NB4 (cell line): ENCODE data around the gene HDGF.
A peak's percentile ranks its signal among the peaks of the same experiment; 100 is the strongest.

ENCODE experiments used
- DNase-seq: peaks from one replicate; pipeline ENCODE4 v3.0.0; 2010; ENCODE audit warnings: low read depth
- H3K4me3 ChIP-seq: one replicate; pipeline ENCODE4 v1.5.1; 2011; ENCODE audit warnings: mild to moderate bottlenecking, low read depth, low read length, moderate library complexity
- MAX ChIP-seq: IDR thresholded peaks from 2 replicates; pipeline ENCODE4 v1.6.1; 2011; ENCODE audit warnings: low read depth, low read length
- MYC ChIP-seq: IDR thresholded peaks from 2 replicates; pipeline ENCODE4 v1.6.1; 2011; ENCODE audit warnings: low read depth, low read length
- POLR2A ChIP-seq: IDR thresholded peaks from 2 replicates; pipeline ENCODE4 v1.6.1; 2011; ENCODE audit warnings: mild to moderate bottlenecking; ENCODE audit not compliant: insufficient read length; ENCODE audit errors: extremely low read depth
- TF ChIP-seq, protein P1 (sequence below): IDR thresholded peaks from one replicate; pipeline ENCODE4 v1.5.1; 2012; ENCODE audit warnings: low read depth, low read length

The HDGF gene

GRCh38 chr1:156749419-156750118 lies 1.9 kb downstream of the HDGF start:
- peak overlapping the region; percentile 99 for H3K4me3 ChIP-seq
- TF ChIP-seq MAX: no peak
- TF ChIP-seq MYC: no peak
- TF ChIP-seq, protein P1, sequence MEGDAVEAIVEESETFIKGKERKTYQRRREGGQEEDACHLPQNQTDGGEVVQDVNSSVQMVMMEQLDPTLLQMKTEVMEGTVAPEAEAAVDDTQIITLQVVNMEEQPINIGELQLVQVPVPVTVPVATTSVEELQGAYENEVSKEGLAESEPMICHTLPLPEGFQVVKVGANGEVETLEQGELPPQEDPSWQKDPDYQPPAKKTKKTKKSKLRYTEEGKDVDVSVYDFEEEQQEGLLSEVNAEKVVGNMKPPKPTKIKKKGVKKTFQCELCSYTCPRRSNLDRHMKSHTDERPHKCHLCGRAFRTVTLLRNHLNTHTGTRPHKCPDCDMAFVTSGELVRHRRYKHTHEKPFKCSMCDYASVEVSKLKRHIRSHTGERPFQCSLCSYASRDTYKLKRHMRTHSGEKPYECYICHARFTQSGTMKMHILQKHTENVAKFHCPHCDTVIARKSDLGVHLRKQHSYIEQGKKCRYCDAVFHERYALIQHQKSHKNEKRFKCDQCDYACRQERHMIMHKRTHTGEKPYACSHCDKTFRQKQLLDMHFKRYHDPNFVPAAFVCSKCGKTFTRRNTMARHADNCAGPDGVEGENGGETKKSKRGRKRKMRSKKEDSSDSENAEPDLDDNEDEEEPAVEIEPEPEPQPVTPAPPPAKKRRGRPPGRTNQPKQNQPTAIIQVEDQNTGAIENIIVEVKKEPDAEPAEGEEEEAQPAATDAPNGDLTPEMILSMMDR: no peak
- TF ChIP-seq POLR2A: no peak
- DNase-seq: peak; percentile 59

- TF ChIP-seq, protein P1: no peak
- TF ChIP-seq MYC: no peak
- no peak for TF ChIP-seq POLR2A
- peak; percentile 74 for TF ChIP-seq MAX
- H3K4me3 ChIP-seq: peak overlapping the region; percentile 99
- peak; percentile 71 for DNase-seq
Measured at GRCh38 chr1:156748670-156749418, 2.6 kb downstream of the HDGF start.

DNA sequence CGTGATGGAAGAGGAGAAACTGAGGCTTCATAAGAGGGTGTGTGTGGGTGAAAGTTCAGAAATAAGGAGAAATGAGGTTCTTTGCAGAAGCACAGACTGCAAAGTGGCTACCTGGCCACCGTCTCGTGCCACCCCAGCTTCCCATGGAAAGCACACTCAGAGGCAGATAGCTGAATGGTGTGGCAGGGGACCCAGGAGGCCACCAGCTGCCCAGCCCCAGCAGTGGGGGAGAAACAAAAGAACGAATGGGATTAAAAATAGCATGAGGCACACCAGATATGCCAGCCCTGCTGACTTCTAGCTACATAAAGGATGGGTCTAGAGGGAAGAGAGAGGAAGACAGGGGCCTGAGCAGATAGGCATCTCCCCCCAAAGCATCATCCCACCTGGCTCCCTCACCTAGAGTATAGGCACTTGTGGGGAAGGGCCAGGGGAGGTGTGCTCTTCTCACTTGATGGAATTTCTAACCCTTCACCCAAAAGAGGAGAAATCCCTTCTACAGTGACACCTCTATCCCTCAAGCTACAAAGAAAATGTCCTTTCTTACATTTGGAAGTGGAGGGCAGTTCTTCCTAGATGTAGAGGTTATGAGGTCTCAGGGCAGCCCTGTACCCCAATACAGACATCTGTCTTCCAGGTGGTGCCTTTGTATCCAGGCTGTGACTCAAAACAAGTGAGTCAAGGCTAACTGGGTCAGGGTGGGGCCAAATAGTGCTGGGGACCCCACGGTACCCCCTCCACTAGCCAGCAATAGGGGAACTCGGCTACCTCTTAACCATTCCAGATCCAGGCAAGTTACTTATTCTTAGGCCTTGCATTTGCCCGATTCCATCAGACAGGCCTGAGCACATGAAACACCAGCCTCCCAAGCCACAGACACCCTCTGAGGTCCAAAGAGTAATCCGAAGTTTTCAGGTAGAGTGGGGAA lies 3.5 kb downstream of the HDGF start:
- no peak for DNase-seq
- TF ChIP-seq MYC (no peak), MAX (no peak), POLR2A (no peak)
- TF ChIP-seq, protein P1: no peak
- H3K4me3 ChIP-seq: peak overlapping the region; percentile 99

- H3K4me3 ChIP-seq: peak overlapping the region; percentile 99
- DNase-seq: peak; percentile 77
- TF ChIP-seq MAX (no peak), POLR2A (no peak), MYC (no peak)
- TF ChIP-seq, protein P1: peak; percentile 23
Measured at GRCh38 chr1:156746728-156747631, 4.5 kb downstream of the HDGF start.

DNA sequence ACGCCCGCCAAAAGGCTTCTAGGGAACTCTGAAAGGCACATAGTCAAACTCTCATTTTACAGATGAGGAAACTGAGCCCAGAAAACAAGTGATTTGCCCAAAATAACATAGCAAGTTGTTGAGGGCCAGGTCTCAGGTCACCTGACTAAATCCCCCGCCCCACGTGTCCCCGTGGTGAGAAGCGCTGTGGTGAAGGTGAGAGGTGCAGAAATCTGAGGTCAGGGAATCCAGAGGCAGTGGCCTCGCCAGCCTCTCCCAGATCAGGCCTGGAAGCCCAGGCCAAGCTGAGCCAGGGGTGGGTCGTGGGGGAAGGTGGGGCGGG lies 5.1 kb downstream of the HDGF start:
- TF ChIP-seq POLR2A (no peak), MYC (no peak), MAX (no peak)
- TF ChIP-seq, protein P1: no peak
- no peak overlapping the region for H3K4me3 ChIP-seq
- DNase-seq: no peak
